A549 treated with dexamethasone at 1 μM for 4 hours (cell line): ENCODE measurements around the gene PPM1E. TPM values are rescaled to one million over a fixed set of nuclear protein-coding genes. Genes with fewer than 3 reads are reported as not detected.

ENCODE experiments used
- total RNA-seq: library from RNA; stranded (reverse); fragments of 200-300 nt; extraction: Qiagen RNA extraction; gene quantifications from 5 replicates; pipeline ENCODE4 v1.2.3, GENCODE V29; 2022

Gene PPM1E
- total RNA-seq = 0.02 to 0.09 TPM (median 0.06 TPM) in 5 replicates

DNA sequence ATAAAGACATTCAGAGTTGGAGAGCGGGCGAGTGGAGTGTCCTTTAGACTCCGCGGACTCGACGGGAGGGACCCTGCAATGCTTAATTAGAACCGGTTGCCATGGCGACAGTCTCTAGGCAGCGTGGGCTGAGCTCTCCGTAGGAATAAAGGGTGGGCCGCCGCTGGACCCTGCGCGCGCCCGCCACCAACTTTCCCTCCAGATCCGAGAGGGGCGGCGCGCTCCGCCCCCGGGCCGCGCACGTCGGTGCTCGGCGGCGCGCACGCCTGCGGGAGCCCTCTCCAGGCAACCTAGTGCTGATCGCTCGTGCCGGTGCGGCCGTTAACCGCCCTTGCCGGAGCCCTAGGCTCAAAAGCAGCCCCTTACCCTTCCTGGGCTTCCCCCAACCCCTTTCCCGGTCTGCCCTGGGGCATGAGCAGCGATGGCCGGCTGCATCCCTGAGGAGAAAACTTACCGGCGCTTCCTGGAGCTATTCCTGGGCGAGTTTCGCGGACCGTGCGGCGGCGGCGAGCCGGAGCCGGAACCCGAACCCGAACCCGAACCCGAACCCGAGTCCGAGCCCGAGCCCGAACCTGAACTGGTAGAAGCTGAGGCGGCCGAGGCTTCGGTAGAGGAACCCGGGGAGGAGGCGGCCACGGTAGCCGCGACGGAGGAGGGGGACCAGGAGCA, at the start of gene PPM1E:
Gene PPM1E, plus strand, starts transcription at position 278 of the 669 bp plus-strand sequence.

Other genes starting within 250 kb of the PPM1E start
- gene MTMR4, start 241.2 kb upstream of the PPM1E start, total RNA-seq = 8.5 to 13.2 TPM (median 12.3 TPM) in 5 replicates
- gene TEX14, start 63.8 kb upstream of the PPM1E start, total RNA-seq = 0.11 to 0.49 TPM (median 0.28 TPM) in 5 replicates
- 55.3 to 67.2 TPM (median 60.6 TPM) in 5 replicates for gene RAD51C, start 63.3 kb upstream of the PPM1E start, total RNA-seq